ENCODE measurements around the gene ZBTB20.

Gene ZBTB20

GRCh38 chr3:115040673-115041286 lies 106.3 kb downstream of the ZBTB20 start:
- no peak for TF ChIP-seq PPARA (CRISPR knock-in tag; IDR thresholded peaks at IDR 0.05; ENCODE audit: borderline replicate concordance)
- no peak for TF ChIP-seq ZNF8 (CRISPR knock-in tag; IDR thresholded peaks at IDR 0.05)
- no peak for TF ChIP-seq ZFP3 (CRISPR knock-in tag; IDR thresholded peaks at IDR 0.05)
- no peak for TF ChIP-seq TOX (CRISPR knock-in tag; IDR thresholded peaks at IDR 0.05; ENCODE audit: borderline replicate concordance)
- TF ChIP-seq ZC3H10 (CRISPR knock-in tag; IDR thresholded peaks at IDR 0.05): no peak
- no peak for TF ChIP-seq CSDC2 (CRISPR knock-in tag; IDR thresholded peaks at IDR 0.05)
- TF ChIP-seq GLIS3 (CRISPR knock-in tag; IDR thresholded peaks at IDR 0.05): no peak
- no peak for TF ChIP-seq ZFP30 (CRISPR knock-in tag; IDR thresholded peaks at IDR 0.05)
- TF ChIP-seq SNAI2 (CRISPR knock-in tag; IDR thresholded peaks at IDR 0.05): no peak
- TF ChIP-seq BACH2 (CRISPR knock-in tag; IDR thresholded peaks at IDR 0.05; ENCODE audit: borderline replicate concordance): no peak
- no peak for TF ChIP-seq ESRRG (CRISPR knock-in tag; IDR thresholded peaks at IDR 0.05)
- no peak for TF ChIP-seq ISL1 (CRISPR knock-in tag; IDR thresholded peaks at IDR 0.05)
- no peak for TF ChIP-seq POU6F1 (CRISPR knock-in tag; IDR thresholded peaks at IDR 0.05; ENCODE audit: borderline replicate concordance, low read depth)
- ATAC-seq: peak; percentile 70; the same call in 2 of the 3 replicates

- TF ChIP-seq PPARA (CRISPR knock-in tag; IDR thresholded peaks at IDR 0.05; ENCODE audit: borderline replicate concordance) (no peak), CSRNP3 (CRISPR knock-in tag; IDR thresholded peaks at IDR 0.05) (no peak), BACH2 (CRISPR knock-in tag; IDR thresholded peaks at IDR 0.05; ENCODE audit: borderline replicate concordance) (no peak), ZC3H10 (CRISPR knock-in tag; IDR thresholded peaks at IDR 0.05) (no peak), ZNF70 (CRISPR knock-in tag; IDR thresholded peaks at IDR 0.05) (0 out of 2 replicates have a peak, but pooled peaks have one; percentile 27), ESRRG (CRISPR knock-in tag; IDR thresholded peaks at IDR 0.05) (no peak)
- no peak for ATAC-seq
Measured at GRCh38 chr3:115040246-115040645, 106.8 kb downstream of the ZBTB20 start.

GRCh38 chr3:115038817-115039216 lies 108.3 kb downstream of the ZBTB20 start:
- ATAC-seq: no peak
- TF ChIP-seq RARB (CRISPR knock-in tag; IDR thresholded peaks at IDR 0.05) (no peak), SNAI2 (CRISPR knock-in tag; IDR thresholded peaks at IDR 0.05) (peak; percentile 52; the same call in 1 of the 2 replicates), CREB5 (CRISPR knock-in tag; IDR thresholded peaks at IDR 0.05; ENCODE audit: low read depth) (no peak), ZNF70 (CRISPR knock-in tag; IDR thresholded peaks at IDR 0.05) (no peak), BACH2 (CRISPR knock-in tag; IDR thresholded peaks at IDR 0.05; ENCODE audit: borderline replicate concordance) (no peak), ZNF8 (CRISPR knock-in tag; IDR thresholded peaks at IDR 0.05) (peak; percentile 26; the same call in 1 of the 2 replicates), ISL1 (CRISPR knock-in tag; IDR thresholded peaks at IDR 0.05) (peak; percentile 47), TOX (CRISPR knock-in tag; IDR thresholded peaks at IDR 0.05; ENCODE audit: borderline replicate concordance) (no peak), TSHZ2 (CRISPR knock-in tag; IDR thresholded peaks at IDR 0.05) (0 out of 2 replicates have a peak, but pooled peaks have one; percentile 17), PATZ1 (CRISPR knock-in tag; IDR thresholded peaks at IDR 0.05; ENCODE audit: borderline replicate concordance) (0 out of 2 replicates have a peak, but pooled peaks have one; percentile 31), OSR1 (CRISPR knock-in tag; IDR thresholded peaks at IDR 0.05) (no peak), POU6F1 (CRISPR knock-in tag; IDR thresholded peaks at IDR 0.05; ENCODE audit: borderline replicate concordance, low read depth) (no peak), PPARA (CRISPR knock-in tag; IDR thresholded peaks at IDR 0.05; ENCODE audit: borderline replicate concordance) (no peak), ZFP3 (CRISPR knock-in tag; IDR thresholded peaks at IDR 0.05) (0 out of 2 replicates have a peak, but pooled peaks have one; percentile 16), ARNTL (CRISPR knock-in tag; IDR thresholded peaks at IDR 0.05; ENCODE audit: borderline replicate concordance, low read depth) (no peak)

Measured in SK-N-SH treated with all-trans-retinoic acid at 6 μM for 48 hours (cell line).